ENCODE data around the gene PHGDH. TPM values are rescaled to one million over a fixed set of nuclear protein-coding genes. Genes with fewer than 3 reads are reported as not detected.

PHGDH gene
- total and polyA plus RNA-seq, 8 donors: 2.3 to 45.8 (median 25.6) TPM

- H3K4me3 ChIP-seq: no peak overlapping the region
- intact Hi-C loops (cut with DNase I; ENCODE audit: low total_unique reads): no loop called here
- H3K9me3 ChIP-seq: no peaks in the 10 kb centered on the region
- peaks cover 0 to 51% (median 48%) of the 10 kb centered on the region in 4 donors for H3K36me3 ChIP-seq
- TF ChIP-seq POLR2A (IDR thresholded peaks at IDR 0.05) (no peak), POLR2AphosphoS5 (IDR thresholded peaks at IDR 0.05) (no peak), EP300 (IDR thresholded peaks at IDR 0.05) (no peak), CTCF (IDR thresholded peaks at IDR 0.05) (no peak)
- DNase-seq: peak in 1 of 2 donors; percentile 42
- 67 to 81% (median 75%) methylated on average over 5 of the region's 5 CpGs for whole genome bisulfite sequencing, 5 donors
- no peaks in the 10 kb centered on the region for H3K27me3 ChIP-seq
- no peak overlapping the region for H3K27ac ChIP-seq
- peaks cover 0 to 8% (median 0%) of the 10 kb centered on the region in 4 donors for H3K4me1 ChIP-seq
Measured at GRCh38 chr1:119721896-119722295, 10.2 kb downstream of the PHGDH start.

GRCh38 chr1:119724611-119725218, 13.0 kb downstream of the PHGDH start:
- DNase-seq: no peak
- intact Hi-C loops (cut with DNase I; ENCODE audit: low total_unique reads): no loop called here
- 80 to 95% (median 86%) methylated on average over 8 of the region's 8 CpGs for WGBS, 5 donors
- Histone ChIP-seq H3K4me3 (no peak overlapping the region), H3K4me1 (no peaks in the 10 kb centered on the region), H3K27me3 (no peaks in the 10 kb centered on the region), H3K27ac (no peak overlapping the region), H3K36me3 (peaks cover 0 to 75% (median 64%) of the 10 kb centered on the region in 4 donors), H3K9me3 (no peaks in the 10 kb centered on the region)
- TF ChIP-seq POLR2AphosphoS5 (IDR thresholded peaks at IDR 0.05) (no peak), POLR2A (IDR thresholded peaks at IDR 0.05) (no peak), CTCF (IDR thresholded peaks at IDR 0.05) (no peak), EP300 (IDR thresholded peaks at IDR 0.05) (no peak)

- no peaks in the 10 kb centered on the region for H3K9me3 ChIP-seq
- no peaks in the 10 kb centered on the region for H3K4me1 ChIP-seq
- H3K27ac ChIP-seq: no peak overlapping the region
- H3K27me3 ChIP-seq: no peaks in the 10 kb centered on the region
- TF ChIP-seq POLR2A (IDR thresholded peaks at IDR 0.05): no peak
- TF ChIP-seq EP300 (IDR thresholded peaks at IDR 0.05): no peak
- peaks cover 0 to 83% (median 68%) of the 10 kb centered on the region in 4 donors for H3K36me3 ChIP-seq
- DNase-seq: no peak
- intact Hi-C loops (cut with DNase I; ENCODE audit: low total_unique reads): no loop called here
- WGBS, 5 donors: 89 to 96% (median 93%) methylated on average over 5 of the region's 5 CpGs
- H3K4me3 ChIP-seq: no peak overlapping the region
Measured at GRCh38 chr1:119725626-119726025, 13.9 kb downstream of the PHGDH start.

- Histone ChIP-seq H3K36me3 (peaks cover 0 to 84% (median 59%) of the 10 kb centered on the region in 4 donors), H3K4me1 (no peaks in the 10 kb centered on the region), H3K27ac (no peak overlapping the region), H3K9me3 (no peaks in the 10 kb centered on the region), H3K27me3 (no peaks in the 10 kb centered on the region), H3K4me3 (no peak overlapping the region)
- WGBS, 5 donors: 23 to 48% (median 36%) methylated on average over 1 of the region's 1 CpG
- TF ChIP-seq EP300 (IDR thresholded peaks at IDR 0.05) (no peak), POLR2A (IDR thresholded peaks at IDR 0.05) (no peak), POLR2AphosphoS5 (IDR thresholded peaks at IDR 0.05) (no peak), CTCF (IDR thresholded peaks at IDR 0.05) (no peak)
- intact Hi-C loops (cut with DNase I; ENCODE audit: low total_unique reads): no loop called here
- DNase-seq: peak in 1 of 2 donors; percentile 23
Measured at GRCh38 chr1:119727991-119728390, 16.3 kb downstream of the PHGDH start.

- H3K27me3 ChIP-seq: no peaks in the 10 kb centered on the region
- no peak for TF ChIP-seq EP300 (IDR thresholded peaks at IDR 0.05)
- TF ChIP-seq POLR2A (IDR thresholded peaks at IDR 0.05): no peak
- TF ChIP-seq CTCF (IDR thresholded peaks at IDR 0.05): no peak
- TF ChIP-seq POLR2AphosphoS5 (IDR thresholded peaks at IDR 0.05): no peak
- H3K9me3 ChIP-seq: no peaks in the 10 kb centered on the region
- no peak overlapping the region for H3K27ac ChIP-seq
- DNase-seq: no peak
- no peaks in the 10 kb centered on the region for H3K4me1 ChIP-seq
- H3K4me3 ChIP-seq: no peak overlapping the region
- intact Hi-C loops (cut with DNase I; ENCODE audit: low total_unique reads): no loop called here
- peaks cover 0 to 77% (median 54%) of the 10 kb centered on the region in 4 donors for H3K36me3 ChIP-seq
Measured at GRCh38 chr1:119729044-119729443, 17.3 kb downstream of the PHGDH start.
